Thyroid gland (tissue), 4 donors: ENCODE data around the gene CCDC39. TPM values are rescaled to one million over a fixed set of nuclear protein-coding genes. Genes with fewer than 3 reads are reported as not detected.
"Not testable (repeated sequence)": the region's sequence is repeated elsewhere in the genome, so short reads cannot be mapped to it uniquely, and the experiment has no call there.

Source experiments
- DNase-seq, 2 donors: peaks; one replicate each; pipeline ENCODE4 v3.0.0-alpha.2; 2019
- H3K27ac ChIP-seq, 3 donors: fragments of 200-600 bp; sonication (generic); 1 replicate in 2 of 3; 2 replicates in 1 of 3; pipeline ENCODE4 v1.5.1; 2016 to 2019; ENCODE audit warnings: mild to moderate bottlenecking in 1 of 3, moderate library complexity in 1 of 3
- H3K27me3 ChIP-seq: fragments of 200-600 bp; sonication (generic); one replicate; pipeline ENCODE4 v1.5.1; 2019
- H3K36me3 ChIP-seq, 2 donors: fragments of 200-600 bp; sonication (generic); one replicate each; pipeline ENCODE4 v1.5.1; 2016 to 2019
- H3K4me1 ChIP-seq, 2 donors: fragments of 200-600 bp; sonication (generic); one replicate each; pipeline ENCODE4 v1.5.1; 2017 to 2019
- H3K4me3 ChIP-seq, 3 donors: fragments of 200-600 bp; sonication (generic); replicated peaks in 1 of 3; 1 replicate in 2 of 3; 2 replicates in 1 of 3; pipeline ENCODE4 v1.5.1; 2016; ENCODE audit warnings: mild to moderate bottlenecking in 1 of 3
- H3K9me3 ChIP-seq: fragments of 200-600 bp; sonication (generic); one replicate; pipeline ENCODE4 v1.5.1; 2017
- POLR2A ChIP-seq, 2 donors: fragments of 450-650 bp; IDR thresholded peaks; one replicate each; pipeline ENCODE4 v1.6.1; 2017; ENCODE audit warnings: antibody characterized with exemption in 2 of 2, mild to moderate bottlenecking in 2 of 2, moderate library complexity in 1 of 2
- WGBS, 2 donors: methylation state at CpG; one replicate each; pipeline ENCODE4 v1.1.5; 2017; 5-methylcytosine and 5-hydroxymethylcytosine counted together
- intact Hi-C: fragments of 100-400 bp; cut with DNase I; formaldehyde crosslinking; loops from one replicate; pipeline ENCODE4 v1.15.1; 2023
- total RNA-seq, 4 donors: library from RNA; depleted of rRNA; stranded (reverse); fragments of >200 nt; gene quantifications; one replicate each; pipeline ENCODE4 v1.2.3, GENCODE V29; 2016
- TF ChIP-seq, protein P1 (sequence below), 6 experiments: fragments of 200-600 bp in 3 of 6; fragments of 450-650 bp in 3 of 6; sonication (generic) in 3 of 6; IDR thresholded peaks; one replicate each; pipeline ENCODE4 v1.5.1; 2016 to 2019; ENCODE audit warnings: antibody characterized with exemption in 6 of 6, mild to moderate bottlenecking in 2 of 6, inconsistent platforms in 1 of 6, moderate library complexity in 1 of 6

Gene CCDC39
- total RNA-seq, 4 donors from 2014 or later, result 0.27 TPM; not detected in 3

DNA sequence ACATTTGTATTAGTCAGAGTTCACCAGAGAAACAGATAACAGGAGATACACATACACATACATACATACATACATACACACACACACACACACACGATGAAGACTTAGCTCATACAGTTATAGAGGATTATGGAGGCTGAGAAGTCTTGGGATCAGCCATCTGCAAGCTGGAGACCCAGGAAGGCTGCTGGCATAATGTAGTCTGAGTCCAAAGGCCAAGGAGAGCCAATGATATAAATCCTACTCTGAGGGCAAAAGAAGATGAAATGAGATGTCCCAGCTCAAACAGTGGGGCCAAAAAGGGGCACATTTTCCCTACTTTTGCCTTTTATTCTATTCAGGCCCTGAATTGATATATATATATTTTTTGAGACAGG lies 83.7 kb downstream of the CCDC39 start:
- intact Hi-C loops, result no loop called here
- TF ChIP-seq POLR2A (IDR thresholded peaks at IDR 0.05), result no peak
- TF ChIP-seq, protein P1, sequence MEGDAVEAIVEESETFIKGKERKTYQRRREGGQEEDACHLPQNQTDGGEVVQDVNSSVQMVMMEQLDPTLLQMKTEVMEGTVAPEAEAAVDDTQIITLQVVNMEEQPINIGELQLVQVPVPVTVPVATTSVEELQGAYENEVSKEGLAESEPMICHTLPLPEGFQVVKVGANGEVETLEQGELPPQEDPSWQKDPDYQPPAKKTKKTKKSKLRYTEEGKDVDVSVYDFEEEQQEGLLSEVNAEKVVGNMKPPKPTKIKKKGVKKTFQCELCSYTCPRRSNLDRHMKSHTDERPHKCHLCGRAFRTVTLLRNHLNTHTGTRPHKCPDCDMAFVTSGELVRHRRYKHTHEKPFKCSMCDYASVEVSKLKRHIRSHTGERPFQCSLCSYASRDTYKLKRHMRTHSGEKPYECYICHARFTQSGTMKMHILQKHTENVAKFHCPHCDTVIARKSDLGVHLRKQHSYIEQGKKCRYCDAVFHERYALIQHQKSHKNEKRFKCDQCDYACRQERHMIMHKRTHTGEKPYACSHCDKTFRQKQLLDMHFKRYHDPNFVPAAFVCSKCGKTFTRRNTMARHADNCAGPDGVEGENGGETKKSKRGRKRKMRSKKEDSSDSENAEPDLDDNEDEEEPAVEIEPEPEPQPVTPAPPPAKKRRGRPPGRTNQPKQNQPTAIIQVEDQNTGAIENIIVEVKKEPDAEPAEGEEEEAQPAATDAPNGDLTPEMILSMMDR (IDR thresholded peaks at IDR 0.05), result no peak

GRCh38 chr3:180594631-180595558 lies 84.4 kb downstream of the CCDC39 start:
- Histone ChIP-seq H3K9me3 (no peaks in the 10 kb centered on the region), H3K4me3 (no peak overlapping the region), H3K27me3 (no peaks in the 10 kb centered on the region), H3K4me1 (no peaks in the 10 kb centered on the region), H3K36me3 (no peaks in the 10 kb centered on the region), H3K27ac (no peak overlapping the region)
- TF ChIP-seq POLR2A (IDR thresholded peaks at IDR 0.05), result no peak
- TF ChIP-seq, protein P1 (IDR thresholded peaks at IDR 0.05), result no peak
- no peak for DNase-seq
- 80 to 81% methylated on average over 2 of the region's 2 CpGs for WGBS, 2 donors
- intact Hi-C loops, result no loop called here

More for the DNA sequence above, 83.7 kb downstream of the CCDC39 start:
- 52 to 55% methylated on average over 1 of the region's 1 CpG for WGBS, 2 donors
- Histone ChIP-seq H3K9me3 (no peaks in the 10 kb centered on the region), H3K4me3 (no peak overlapping the region), H3K36me3 (no peaks in the 10 kb centered on the region), H3K4me1 (no peaks in the 10 kb centered on the region), H3K27me3 (no peaks in the 10 kb centered on the region), H3K27ac (no peak overlapping the region)
- DNase-seq, result no peak

- H3K4me1 ChIP-seq, H3K4me3 ChIP-seq, H3K36me3 ChIP-seq, H3K27ac ChIP-seq, H3K9me3 ChIP-seq, DNase-seq, intact Hi-C loops, H3K27me3 ChIP-seq: not testable (repeated sequence)
- WGBS, 2 donors, result 93 to 94% methylated on average over 7 of the region's 7 CpGs
These were observed 85.7 kb downstream of the CCDC39 start for GRCh38 chr3:180593631-180594030.

GRCh38 chr3:180590396-180590795 lies 88.9 kb downstream of the CCDC39 start:
- Histone ChIP-seq H3K27me3 (no peaks in the 10 kb centered on the region), H3K4me3 (no peak overlapping the region), H3K4me1 (no peaks in the 10 kb centered on the region), H3K9me3 (no peaks in the 10 kb centered on the region), H3K27ac (no peak overlapping the region), H3K36me3 (no peaks in the 10 kb centered on the region)
- DNase-seq, result no peak
- 93 to 94% methylated on average over 10 to 13 of the region's 23 CpGs for WGBS, 2 donors
- TF ChIP-seq, protein P1 (IDR thresholded peaks at IDR 0.05), result no peak
- no peak for TF ChIP-seq POLR2A (IDR thresholded peaks at IDR 0.05)
- intact Hi-C loops, result no loop called here

GRCh38 chr3:180580934-180581333 lies 98.4 kb downstream of the CCDC39 start:
- 65 to 76% methylated on average over 1 of the region's 1 CpG for WGBS, 2 donors
- no peaks in the 10 kb centered on the region for H3K9me3 ChIP-seq
- no peak for DNase-seq
- H3K4me1 ChIP-seq, result no peaks in the 10 kb centered on the region
- intact Hi-C loops, result no loop called here
- no peak overlapping the region for H3K4me3 ChIP-seq
- TF ChIP-seq, protein P1 (IDR thresholded peaks at IDR 0.05), result no peak
- TF ChIP-seq POLR2A (IDR thresholded peaks at IDR 0.05), result no peak
- no peak overlapping the region for H3K27ac ChIP-seq
- no peaks in the 10 kb centered on the region for H3K27me3 ChIP-seq
- H3K36me3 ChIP-seq, result no peaks in the 10 kb centered on the region
